Gastrocnemius medialis (tissue), 4 donors: ENCODE measurements around the gene MED13L.

Experiments
- POLR2A ChIP-seq, 2 donors: fragments of 450-650 bp; IDR thresholded peaks; one replicate each; pipeline ENCODE4 v1.6.1; 2017; ENCODE audit warnings: antibody characterized with exemption in 2 of 2, mild to moderate bottlenecking in 2 of 2, moderate library complexity in 2 of 2
- TF ChIP-seq, protein P1 (sequence below), 5 experiments: fragments of 450-650 bp in 3 of 5; fragments of 200-600 bp in 2 of 5; sonication (generic) in 2 of 5; IDR thresholded peaks in 4 of 5; conservative IDR thresholded peaks in 1 of 5; 1 replicate in 4 of 5; 2 replicates in 1 of 5; pipeline ENCODE4 v1.5.1; 2016 to 2019; ENCODE audit warnings: antibody characterized with exemption in 5 of 5, mild to moderate bottlenecking in 3 of 5, moderate library complexity in 3 of 5

DNA sequence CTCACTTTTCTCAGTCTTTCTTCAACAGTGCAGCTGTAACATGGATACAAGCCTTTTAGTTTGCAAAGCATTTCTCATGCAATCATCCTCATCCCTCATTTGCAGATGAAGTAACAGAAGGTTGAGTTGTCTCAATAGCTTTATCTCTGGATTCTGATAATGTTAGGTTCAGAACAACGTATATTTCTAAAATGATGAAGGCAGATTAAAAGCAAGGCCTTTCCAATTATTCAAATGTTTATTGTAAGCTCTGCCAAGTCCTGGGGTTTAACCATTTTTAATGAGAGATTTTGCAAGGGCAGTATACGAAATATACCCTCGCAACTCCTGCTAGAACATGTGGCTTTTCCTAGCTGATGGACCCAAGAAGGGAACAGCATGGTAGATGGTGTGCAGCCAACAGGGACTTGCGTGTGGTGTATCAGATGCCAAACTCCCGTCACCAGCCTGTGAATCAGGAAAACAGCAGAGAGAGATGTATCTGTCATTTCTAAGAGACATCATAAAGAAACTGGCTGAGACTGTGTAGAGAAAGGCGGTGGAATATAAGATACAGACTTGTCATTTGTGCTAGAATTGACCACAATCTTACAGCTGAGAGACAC is 319.7 kb downstream of the MED13L start:
- TF ChIP-seq, protein P1, sequence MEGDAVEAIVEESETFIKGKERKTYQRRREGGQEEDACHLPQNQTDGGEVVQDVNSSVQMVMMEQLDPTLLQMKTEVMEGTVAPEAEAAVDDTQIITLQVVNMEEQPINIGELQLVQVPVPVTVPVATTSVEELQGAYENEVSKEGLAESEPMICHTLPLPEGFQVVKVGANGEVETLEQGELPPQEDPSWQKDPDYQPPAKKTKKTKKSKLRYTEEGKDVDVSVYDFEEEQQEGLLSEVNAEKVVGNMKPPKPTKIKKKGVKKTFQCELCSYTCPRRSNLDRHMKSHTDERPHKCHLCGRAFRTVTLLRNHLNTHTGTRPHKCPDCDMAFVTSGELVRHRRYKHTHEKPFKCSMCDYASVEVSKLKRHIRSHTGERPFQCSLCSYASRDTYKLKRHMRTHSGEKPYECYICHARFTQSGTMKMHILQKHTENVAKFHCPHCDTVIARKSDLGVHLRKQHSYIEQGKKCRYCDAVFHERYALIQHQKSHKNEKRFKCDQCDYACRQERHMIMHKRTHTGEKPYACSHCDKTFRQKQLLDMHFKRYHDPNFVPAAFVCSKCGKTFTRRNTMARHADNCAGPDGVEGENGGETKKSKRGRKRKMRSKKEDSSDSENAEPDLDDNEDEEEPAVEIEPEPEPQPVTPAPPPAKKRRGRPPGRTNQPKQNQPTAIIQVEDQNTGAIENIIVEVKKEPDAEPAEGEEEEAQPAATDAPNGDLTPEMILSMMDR (IDR thresholded peaks at IDR 0.05 in 4 of 5, conservative IDR thresholded peaks at IDR 0.05 in 1 of 5) = no peak
- no peak for TF ChIP-seq POLR2A (IDR thresholded peaks at IDR 0.05)
